Suprapubic skin (tissue), 3 donors: ENCODE measurements around the gene SEMA5A.

Experiments used
- CTCF ChIP-seq, 2 donors: fragments of 200-600 bp in 1 of 2; fragments of 450-650 bp in 1 of 2; sonication (generic) in 1 of 2; IDR thresholded peaks; one replicate each; pipeline ENCODE4 v1.5.1; 2016 to 2019; ENCODE audit warnings: antibody characterized with exemption in 2 of 2, mild to moderate bottlenecking in 1 of 2, moderate library complexity in 1 of 2
- POLR2A ChIP-seq, 2 donors: fragments of 450-650 bp; IDR thresholded peaks; one replicate each; pipeline ENCODE4 v1.6.1; 2017; ENCODE audit warnings: antibody characterized with exemption in 2 of 2, mild to moderate bottlenecking in 2 of 2, moderate library complexity in 2 of 2

DNA sequence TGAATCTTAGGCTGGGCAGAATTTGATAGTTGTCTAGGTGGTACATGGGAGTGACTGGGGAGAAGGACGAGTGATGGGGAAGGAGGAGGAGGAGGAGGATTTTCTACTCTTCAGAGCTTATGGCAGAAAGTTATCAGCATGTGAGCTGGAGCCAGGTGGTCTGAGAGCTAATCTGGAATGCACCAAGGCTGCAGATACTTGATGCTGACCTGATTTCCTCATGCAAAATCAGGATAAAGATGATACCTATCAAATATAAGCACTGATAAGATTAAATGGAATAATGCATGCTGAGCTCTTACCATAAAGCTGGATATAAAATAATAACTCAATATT, 250.4 kb downstream of the SEMA5A start:
- TF ChIP-seq CTCF (IDR thresholded peaks at IDR 0.05) (no peak), POLR2A (IDR thresholded peaks at IDR 0.05) (no peak)
